NCI-H146 treated with DMSO at 0.1 percent for 48 hours (cell line): ENCODE data around the gene INPP4B.
"Not testable (repeated sequence)": the region's sequence is repeated elsewhere in the genome, so short reads cannot be mapped to it uniquely, and the experiment has no call there.

ENCODE experiments used
- DNase-seq: peaks from one replicate; lab custom pipeline; 2025; ENCODE audit not compliant: unreplicated experiment; lab: John Stamatoyannopoulos, UW

Gene INPP4B

GRCh38 chr4:142098900-142099545 lies 747.1 kb downstream of the INPP4B start:
- no peak for DNase-seq

- no peak for DNase-seq
Observed at GRCh38 chr4:142098380-142098779, 747.7 kb downstream of the INPP4B start.

GRCh38 chr4:142097015-142097414 lies 749.1 kb downstream of the INPP4B start:
- DNase-seq = no peak

- no peak for DNase-seq
Observed at GRCh38 chr4:142095886-142096605, 750.1 kb downstream of the INPP4B start.

GRCh38 chr4:142092941-142093340 lies 753.2 kb downstream of the INPP4B start:
- no peak for DNase-seq

- no peak for DNase-seq
Observed at GRCh38 chr4:142091691-142092182, 754.4 kb downstream of the INPP4B start.

- no peak for DNase-seq
Observed at GRCh38 chr4:142091085-142091513, 755.0 kb downstream of the INPP4B start.

GRCh38 chr4:142088906-142089305 lies 757.2 kb downstream of the INPP4B start:
- DNase-seq = no peak

GRCh38 chr4:142085513-142086292 lies 760.4 kb downstream of the INPP4B start:
- no peak for DNase-seq

GRCh38 chr4:142083264-142083663 lies 762.8 kb downstream of the INPP4B start:
- no peak for DNase-seq

GRCh38 chr4:142081025-142081424 lies 765.1 kb downstream of the INPP4B start:
- DNase-seq = no peak

- no peak for DNase-seq
Observed at GRCh38 chr4:142079959-142080358, 766.1 kb downstream of the INPP4B start.

GRCh38 chr4:142077048-142077447 lies 769.1 kb downstream of the INPP4B start:
- DNase-seq = no peak

GRCh38 chr4:142068304-142068703 lies 777.8 kb downstream of the INPP4B start:
- not testable (repeated sequence) for DNase-seq

GRCh38 chr4:142066562-142066961 lies 779.5 kb downstream of the INPP4B start:
- not testable (repeated sequence) for DNase-seq

GRCh38 chr4:142065086-142065647 lies 780.9 kb downstream of the INPP4B start:
- no peak for DNase-seq

- no peak for DNase-seq
Observed at GRCh38 chr4:142064181-142064580, 781.9 kb downstream of the INPP4B start.

GRCh38 chr4:142045996-142046395 lies 800.1 kb downstream of the INPP4B start:
- DNase-seq = no peak

GRCh38 chr4:142044271-142044670 lies 801.8 kb downstream of the INPP4B start:
- DNase-seq = no peak

- no peak for DNase-seq
Observed at GRCh38 chr4:142043509-142043908, 802.6 kb downstream of the INPP4B start.

- no peak for DNase-seq
Observed at GRCh38 chr4:142041788-142042187, 804.3 kb downstream of the INPP4B start.
